K562 (cell line): ENCODE results near the gene ERCC4. TPM values are rescaled to one million over a fixed set of nuclear protein-coding genes. Genes with fewer than 3 reads are reported as not detected.

Experiments
- ATAC-seq: fragments of 200-7000 bp; cut with Tn5 transposase; 3 replicates; pipeline ENCODE4 v1.9.1; 2020; ENCODE audit warnings: moderate library complexity
- BruUV-seq: library from RNA; stranded (reverse); fragments of 400-500 nt; replicated peaks from 2 replicates; lab custom pipeline; 2021; lab: Mats Ljungman, UMichigan
- CTCF ChIA-PET: fragments of 300-600 bp; formaldehyde crosslinking; extraction: SDS; loops from one replicate; lab custom pipeline; 2021; ENCODE audit warnings: low intra/inter-chr PET ratio; lab: Yijun Ruan, JAX
- POLR2A ChIA-PET: fragments of 300-600, 350-650 bp; sonication (Branson Sonifier 250); formaldehyde crosslinking; extraction: SDS; loops from one replicate; lab custom pipeline; 2021; ENCODE audit warnings: antibody characterized with exemption, inconsistent platforms; lab: Yijun Ruan, JAX
- DNase-seq, 4 experiments: peaks; one replicate each; pipeline versions ENCODE4 v3.0.0 to v3.0.0-alpha.2; 2011 to 2018; ENCODE audit warnings: low spot score in 3 of 4, mixed read lengths in 3 of 4; ENCODE audit errors: extremely low read depth in 1 of 4
- FAIRE-seq: peaks from 2 replicates; lab custom pipeline; 2011; peaks lifted over from hg19 to GRCh38; lab: Jason Lieb, UNC
- H2AFZ ChIP-seq: 2 replicates; pipeline ENCODE4 v1.6.0; 2011; ENCODE audit warnings: low read depth, low read length, control low read depth, inconsistent platforms
- H3K27ac ChIP-seq: fragments of 200-600 bp; 3 replicates; pipeline ENCODE4 v1.8.0; 2011; ENCODE audit warnings: low read depth, mild to moderate bottlenecking, control low read depth, inconsistent platforms, low read length, moderate library complexity, mixed read lengths; ENCODE audit errors: extremely low read depth
- H3K27me3 ChIP-seq, 2 experiments: fragments of 300-600 bp in 1 of 2; 2 replicates in 1 of 2; 3 replicates in 1 of 2; pipeline versions ENCODE4 v1.6.0 to v1.8.0; 2011; ENCODE audit warnings: inconsistent platforms in 2 of 2, low read length in 2 of 2, mild to moderate bottlenecking in 1 of 2, mixed read lengths in 1 of 2, moderate library complexity in 1 of 2; ENCODE audit not compliant: control insufficient read depth in 2 of 2, insufficient read depth in 2 of 2
- H3K36me3 ChIP-seq: fragments of 300-600 bp; 3 replicates; pipeline ENCODE4 v1.8.0; 2011; ENCODE audit warnings: mild to moderate bottlenecking, low read length, inconsistent platforms; ENCODE audit not compliant: control insufficient read depth, insufficient read depth
- H3K4me1 ChIP-seq, 2 experiments: fragments of 200-600 bp in 1 of 2; replicated peaks in 1 of 2; 2 replicates in 1 of 2; 3 replicates in 1 of 2; pipeline versions ENCODE4 v1.5.1 to v1.8.0; 2011; ENCODE audit warnings: inconsistent platforms in 2 of 2, low read length in 2 of 2, mild to moderate bottlenecking in 1 of 2, mixed read lengths in 1 of 2, moderate library complexity in 1 of 2; ENCODE audit not compliant: control insufficient read depth in 2 of 2, insufficient read depth in 2 of 2
- H3K4me2 ChIP-seq: 2 replicates; pipeline ENCODE4 v1.6.1; 2011; ENCODE audit warnings: low read length, control low read depth, inconsistent platforms, mixed read lengths; ENCODE audit not compliant: insufficient read depth
- H3K4me3 ChIP-seq: fragments of 200-600 bp; sonication (generic), shearing (Covaris generic); 2 replicates; pipeline ENCODE4 v1.5.1; 2016; ENCODE audit warnings: control low read depth, inconsistent platforms
- H3K79me2 ChIP-seq: fragments of 200-600 bp; 3 replicates; pipeline ENCODE4 v1.8.0; 2011; ENCODE audit warnings: low read length, inconsistent platforms; ENCODE audit not compliant: control insufficient read depth, insufficient read depth
- H3K9ac ChIP-seq, 2 experiments: 2 replicates each; pipeline versions ENCODE4 v1.6.0 to v1.6.1; 2011; ENCODE audit warnings: low read depth in 2 of 2, low read length in 2 of 2, control low read depth in 1 of 2, inconsistent platforms in 1 of 2, mild to moderate bottlenecking in 1 of 2, mixed read lengths in 1 of 2; ENCODE audit not compliant: insufficient read depth in 1 of 2
- H3K9me1 ChIP-seq: one replicate; pipeline ENCODE4 v1.6.0; 2011; ENCODE audit warnings: inconsistent platforms, mild to moderate bottlenecking, low read length, moderate library complexity; ENCODE audit not compliant: control insufficient read depth, insufficient read depth
- H3K9me3 ChIP-seq: replicated peaks from 2 replicates; pipeline ENCODE4 v1.5.1; 2011; ENCODE audit warnings: low read depth, low read length, inconsistent platforms; ENCODE audit not compliant: control insufficient read depth, insufficient read depth
- H4K20me1 ChIP-seq: replicated peaks from 2 replicates; pipeline ENCODE4 v1.6.1; 2011; ENCODE audit warnings: low read length, inconsistent platforms, mixed read lengths; ENCODE audit not compliant: control insufficient read depth, insufficient read depth
- ARID2 ChIP-seq: fragments of 450-650 bp; IDR thresholded peaks from 2 replicates; pipeline ENCODE4 v1.6.1; 2017; ENCODE audit warnings: antibody characterized with exemption, mild to moderate bottlenecking
- CSDE1 ChIP-seq, 2 experiments: fragments of 450-650 bp; IDR thresholded peaks; 2 replicates each; pipeline ENCODE4 v1.6.1; 2016; ENCODE audit warnings: mild to moderate bottlenecking in 1 of 2
- DMBX1 ChIP-seq: fragments of 250-450 bp; sonication (Bioruptor Pico); IDR thresholded peaks from 2 replicates; pipeline ENCODE4 v1.8.0; 2022; ENCODE audit warnings: inconsistent platforms, mild to moderate bottlenecking, moderate library complexity, borderline replicate concordance
- LARP7 ChIP-seq: fragments of 450-650 bp; IDR thresholded peaks from 2 replicates; pipeline ENCODE4 v1.6.1; 2016
- MEIS2 ChIP-seq: fragments of 450-650 bp; IDR thresholded peaks from 2 replicates; pipeline ENCODE4 v1.6.1; 2014; ENCODE audit warnings: mild to moderate bottlenecking; ENCODE audit not compliant: partially characterized antibody
- OTX1 ChIP-seq: fragments of 450-650 bp; formaldehyde crosslinking; IDR thresholded peaks from 2 replicates; pipeline ENCODE4 v1.4.0; 2022; ENCODE audit warnings: mild to moderate bottlenecking
- TSC22D4 ChIP-seq: fragments of 450-650 bp; IDR thresholded peaks from 2 replicates; pipeline ENCODE4 v1.6.1; 2016; ENCODE audit warnings: missing genetic modification characterization, missing biosample characterization, control low read depth
- ZBTB1 ChIP-seq: sonication (generic); formaldehyde crosslinking; IDR thresholded peaks from 2 replicates; pipeline ENCODE4 v1.8.1; 2023; ENCODE audit warnings: missing genetic modification reagents, low read depth, mild to moderate bottlenecking, borderline replicate concordance
- ZFP36 ChIP-seq: fragments of 150-350 bp; IDR thresholded peaks from 2 replicates; pipeline ENCODE4 v1.6.1; 2018; ENCODE audit warnings: low read length, low read depth; ENCODE audit not compliant: partially characterized antibody
- ZNF584 ChIP-seq: fragments of 200-800 bp; sonication (Bioruptor generic); IDR thresholded peaks from 2 replicates; pipeline ENCODE4 v1.6.1; 2016; ENCODE audit warnings: low read depth, mild to moderate bottlenecking, missing genetic modification characterization, missing compliant biosample characterization
- WGBS: fragments of 100-300 bp; shearing (Covaris generic); methylation state at CpG from one replicate; pipeline ENCODE4 v1.1.6; 2016; ENCODE audit warnings: low coverage, mixed read lengths; ENCODE audit not compliant: insufficient coverage; ENCODE audit errors: missing lambda C conversion rate; 5-methylcytosine and 5-hydroxymethylcytosine counted together
- in situ Hi-C: fragments of 300-500 bp; cut with MboI; formaldehyde crosslinking; loops from 4 replicates; pipeline ENCODE4 v1.15.0; 2018; ENCODE audit warnings: inconsistent platforms, mixed read lengths
- intact Hi-C: fragments of 100-400 bp; cut with micrococcal nuclease; formaldehyde crosslinking; loops from 2 replicates; pipeline ENCODE4 v1.14.2; 2022
- polyA plus RNA-seq, 8 experiments: library from polyadenylated mRNA; depleted of rRNA in 4 of 8; stranded (reverse) in 5 of 8; unstranded in 3 of 8; fragments of >200 nt; fragmentation: Nextera tagmentation in 2 of 8; fragmentation: Illumina TruSeq in 1 of 8; extraction: Ambion mirVana in 2 of 8; extraction: Trizol in 1 of 8; gene quantifications; 2 replicates each; pipeline versions ENCODE4 v1.2.1 to v1.2.3, GENCODE V29; 2011 to 2014; ENCODE audit warnings: inconsistent platforms in 1 of 8, missing spikeins in 1 of 8
- total RNA-seq, 7 experiments: library from RNA; depleted of rRNA in 6 of 7; stranded (reverse); fragments of >200 nt in 6 of 7; fragmentation: Illumina TruSeq in 2 of 7; extraction: Trizol in 2 of 7; gene quantifications; 2 replicates each; pipeline versions ENCODE4 v1.2.1 to v1.2.3, GENCODE V29; 2011 to 2021; ENCODE audit warnings: low replicate concordance in 1 of 7
- TF ChIP-seq, protein P1 (sequence below): fragments of 450-650 bp; formaldehyde crosslinking; IDR thresholded peaks from 2 replicates; pipeline ENCODE4 v1.4.0; 2020; ENCODE audit warnings: mild to moderate bottlenecking, moderate library complexity
- TF ChIP-seq, protein P2 (sequence below): fragments of 250-450 bp; sonication (Bioruptor Pico); IDR thresholded peaks from 2 replicates; pipeline ENCODE4 v1.5.0; 2022; ENCODE audit warnings: mild to moderate bottlenecking
- TF ChIP-seq, protein P3 (sequence below): fragments of 450-650 bp; formaldehyde crosslinking; IDR thresholded peaks from 2 replicates; pipeline ENCODE4 v1.4.0; 2020; ENCODE audit warnings: mild to moderate bottlenecking

ERCC4 gene
- total and polyA plus RNA-seq, 9 of the 15 experiments (the other 6 are each of a cell fraction or from before 2014, with no cell fraction given), result 3.7 to 10.5 (median 6.0) TPM

DNA sequence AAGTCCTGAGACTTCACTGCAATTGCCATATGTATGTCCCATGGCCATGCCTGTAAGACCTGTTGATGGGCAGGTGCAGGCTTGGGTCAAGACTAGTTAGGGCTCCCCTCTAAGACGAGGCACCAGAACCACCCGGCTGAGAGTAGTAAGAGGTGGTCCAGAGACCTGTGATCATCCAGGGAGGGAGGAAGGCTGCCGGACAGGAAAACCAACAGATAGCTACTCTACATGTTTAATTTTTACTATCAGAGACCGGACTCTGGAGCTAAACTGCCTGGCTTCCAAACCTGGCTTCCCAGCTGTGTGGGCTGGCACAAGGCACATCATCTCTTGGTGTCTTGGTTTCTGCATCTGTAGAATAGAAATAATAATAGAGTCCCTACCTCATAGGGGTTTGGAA, 73.0 kb downstream of the ERCC4 start:
- BruUV-seq, result no TSS peak
- ChIA-PET POLR2A (no interaction called here), CTCF (no interaction called here)
- no peak for ATAC-seq
- DNase-seq, result no peak
- H4K20me1 ChIP-seq, result no peaks in the 10 kb centered on the region
- H3K9ac ChIP-seq, result no peak overlapping the region
- no peak overlapping the region for H3K4me3 ChIP-seq
- H3K9me3 ChIP-seq, result no peaks in the 10 kb centered on the region
- no peaks in the 10 kb centered on the region for H3K36me3 ChIP-seq
- no peak overlapping the region for H3K27ac ChIP-seq
- H2AFZ ChIP-seq, result no peak overlapping the region
- no peaks in the 10 kb centered on the region for H3K79me2 ChIP-seq
- H3K9me1 ChIP-seq, result peaks cover 3% of the 10 kb centered on the region
- WGBS, result 3% methylated on average over 4 of the region's 4 CpGs
- H3K27me3 ChIP-seq, result peaks cover 6 to 24% of the 10 kb centered on the region in 2 experiments; a peak in 3 of 5 replicates
- in situ Hi-C loops (no loop called here), intact Hi-C loops (no loop called here)
- no peak for FAIRE-seq
- H3K4me2 ChIP-seq, result no peak overlapping the region
- H3K4me1 ChIP-seq, result 0 out of 5 replicates have a peak, but pooled peaks cover 0 to 3% of the 10 kb centered on the region in 2 experiments
- TF ChIP-seq, protein P1, sequence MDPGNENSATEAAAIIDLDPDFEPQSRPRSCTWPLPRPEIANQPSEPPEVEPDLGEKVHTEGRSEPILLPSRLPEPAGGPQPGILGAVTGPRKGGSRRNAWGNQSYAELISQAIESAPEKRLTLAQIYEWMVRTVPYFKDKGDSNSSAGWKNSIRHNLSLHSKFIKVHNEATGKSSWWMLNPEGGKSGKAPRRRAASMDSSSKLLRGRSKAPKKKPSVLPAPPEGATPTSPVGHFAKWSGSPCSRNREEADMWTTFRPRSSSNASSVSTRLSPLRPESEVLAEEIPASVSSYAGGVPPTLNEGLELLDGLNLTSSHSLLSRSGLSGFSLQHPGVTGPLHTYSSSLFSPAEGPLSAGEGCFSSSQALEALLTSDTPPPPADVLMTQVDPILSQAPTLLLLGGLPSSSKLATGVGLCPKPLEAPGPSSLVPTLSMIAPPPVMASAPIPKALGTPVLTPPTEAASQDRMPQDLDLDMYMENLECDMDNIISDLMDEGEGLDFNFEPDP (CRISPR knock-in tag), result no peak
- TF ChIP-seq ZNF584, result no peak
- TF ChIP-seq DMBX1 (CRISPR knock-in tag), result no peak
- TF ChIP-seq ZBTB1, result no peak
- no peak for TF ChIP-seq MEIS2
- no peak for TF ChIP-seq CSDE1 (IDR thresholded peaks at IDR 0.05)
- TF ChIP-seq, protein P2, sequence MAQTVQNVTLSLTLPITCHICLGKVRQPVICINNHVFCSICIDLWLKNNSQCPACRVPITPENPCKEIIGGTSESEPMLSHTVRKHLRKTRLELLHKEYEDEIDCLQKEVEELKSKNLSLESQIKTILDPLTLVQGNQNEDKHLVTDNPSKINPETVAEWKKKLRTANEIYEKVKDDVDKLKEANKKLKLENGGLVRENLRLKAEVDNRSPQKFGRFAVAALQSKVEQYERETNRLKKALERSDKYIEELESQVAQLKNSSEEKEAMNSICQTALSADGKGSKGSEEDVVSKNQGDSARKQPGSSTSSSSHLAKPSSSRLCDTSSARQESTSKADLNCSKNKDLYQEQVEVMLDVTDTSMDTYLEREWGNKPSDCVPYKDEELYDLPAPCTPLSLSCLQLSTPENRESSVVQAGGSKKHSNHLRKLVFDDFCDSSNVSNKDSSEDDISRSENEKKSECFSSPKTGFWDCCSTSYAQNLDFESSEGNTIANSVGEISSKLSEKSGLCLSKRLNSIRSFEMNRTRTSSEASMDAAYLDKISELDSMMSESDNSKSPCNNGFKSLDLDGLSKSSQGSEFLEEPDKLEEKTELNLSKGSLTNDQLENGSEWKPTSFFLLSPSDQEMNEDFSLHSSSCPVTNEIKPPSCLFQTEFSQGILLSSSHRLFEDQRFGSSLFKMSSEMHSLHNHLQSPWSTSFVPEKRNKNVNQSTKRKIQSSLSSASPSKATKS (CRISPR knock-in tag), result no peak
- TF ChIP-seq, protein P3, sequence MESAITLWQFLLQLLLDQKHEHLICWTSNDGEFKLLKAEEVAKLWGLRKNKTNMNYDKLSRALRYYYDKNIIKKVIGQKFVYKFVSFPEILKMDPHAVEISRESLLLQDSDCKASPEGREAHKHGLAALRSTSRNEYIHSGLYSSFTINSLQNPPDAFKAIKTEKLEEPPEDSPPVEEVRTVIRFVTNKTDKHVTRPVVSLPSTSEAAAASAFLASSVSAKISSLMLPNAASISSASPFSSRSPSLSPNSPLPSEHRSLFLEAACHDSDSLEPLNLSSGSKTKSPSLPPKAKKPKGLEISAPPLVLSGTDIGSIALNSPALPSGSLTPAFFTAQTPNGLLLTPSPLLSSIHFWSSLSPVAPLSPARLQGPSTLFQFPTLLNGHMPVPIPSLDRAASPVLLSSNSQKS (CRISPR knock-in tag), result no peak
- no peak for TF ChIP-seq OTX1
- TF ChIP-seq TSC22D4 (tag), result no peak
- TF ChIP-seq ARID2, result no peak
- TF ChIP-seq ZFP36, result no peak
- no peak for TF ChIP-seq LARP7
